Measurements from ENCODE around the gene CARMIL3. TPM values are rescaled to one million over a fixed set of nuclear protein-coding genes. Genes with fewer than 3 reads are reported as not detected.

CARMIL3 gene
- total RNA-seq, 1 experiment from 2014 or later: 0.33 TPM

GRCh38 chr14:24057867-24058259 lies 6.1 kb downstream of the CARMIL3 start:
- no TSS peak for BruUV-seq (replicated peaks)
- no peak for DNase-seq
- Mint-ChIP-seq H3K9me3 (ENCODE audit: low read depth, unreplicated experiment) (no peaks in the 10 kb centered on the region), H3K27me3 (ENCODE audit: unreplicated experiment) (peaks cover 68% of the 10 kb centered on the region), H3K36me3 (ENCODE audit: insufficient read depth, unreplicated experiment) (peaks cover 8% of the 10 kb centered on the region), H3K4me3 (ENCODE audit: low read depth, unreplicated experiment) (no peak overlapping the region), H3K27ac (ENCODE audit: unreplicated experiment) (no peak overlapping the region), H3K4me1 (ENCODE audit: low read depth, unreplicated experiment) (peaks cover 8% of the 10 kb centered on the region)
- TF ChIP-seq, protein P1, sequence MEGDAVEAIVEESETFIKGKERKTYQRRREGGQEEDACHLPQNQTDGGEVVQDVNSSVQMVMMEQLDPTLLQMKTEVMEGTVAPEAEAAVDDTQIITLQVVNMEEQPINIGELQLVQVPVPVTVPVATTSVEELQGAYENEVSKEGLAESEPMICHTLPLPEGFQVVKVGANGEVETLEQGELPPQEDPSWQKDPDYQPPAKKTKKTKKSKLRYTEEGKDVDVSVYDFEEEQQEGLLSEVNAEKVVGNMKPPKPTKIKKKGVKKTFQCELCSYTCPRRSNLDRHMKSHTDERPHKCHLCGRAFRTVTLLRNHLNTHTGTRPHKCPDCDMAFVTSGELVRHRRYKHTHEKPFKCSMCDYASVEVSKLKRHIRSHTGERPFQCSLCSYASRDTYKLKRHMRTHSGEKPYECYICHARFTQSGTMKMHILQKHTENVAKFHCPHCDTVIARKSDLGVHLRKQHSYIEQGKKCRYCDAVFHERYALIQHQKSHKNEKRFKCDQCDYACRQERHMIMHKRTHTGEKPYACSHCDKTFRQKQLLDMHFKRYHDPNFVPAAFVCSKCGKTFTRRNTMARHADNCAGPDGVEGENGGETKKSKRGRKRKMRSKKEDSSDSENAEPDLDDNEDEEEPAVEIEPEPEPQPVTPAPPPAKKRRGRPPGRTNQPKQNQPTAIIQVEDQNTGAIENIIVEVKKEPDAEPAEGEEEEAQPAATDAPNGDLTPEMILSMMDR (IDR thresholded peaks at IDR 0.05; ENCODE audit: unreplicated experiment): no peak
- intact Hi-C loops (cut with micrococcal nuclease; ENCODE audit: unreplicated experiment): loop anchor here (1.0 kb wide), 2 partner anchors 32 to 50 kb away; no protein-coding TSS in a partner anchor
- CTCF ChIA-PET: interaction anchor here (0.9 to 4.0 kb wide), 5 partner anchors 35 to 103 kb away, joined by 3 to 68 read pairs (median 12); partner anchors contain the start of genes DCAF11, IRF9, NRL and PCK2

- Mint-ChIP-seq H3K36me3 (ENCODE audit: insufficient read depth, unreplicated experiment) (peaks cover 5% of the 10 kb centered on the region), H3K27ac (ENCODE audit: unreplicated experiment) (no peak overlapping the region), H3K4me3 (ENCODE audit: low read depth, unreplicated experiment) (no peak overlapping the region), H3K4me1 (ENCODE audit: low read depth, unreplicated experiment) (peaks cover 3% of the 10 kb centered on the region), H3K27me3 (ENCODE audit: unreplicated experiment) (peaks cover 68% of the 10 kb centered on the region), H3K9me3 (ENCODE audit: low read depth, unreplicated experiment) (no peaks in the 10 kb centered on the region)
- TF ChIP-seq, protein P1 (IDR thresholded peaks at IDR 0.05; ENCODE audit: unreplicated experiment): peak; percentile 22
- BruUV-seq (replicated peaks): no TSS peak
- DNase-seq: peak; percentile 41
- intact Hi-C loops (cut with micrococcal nuclease; ENCODE audit: unreplicated experiment): loop anchor here (1.0 kb wide), 2 partner anchors 32 to 50 kb away; no protein-coding TSS in a partner anchor
- CTCF ChIA-PET: interaction anchor here (0.9 to 4.0 kb wide), 5 partner anchors 34 to 103 kb away, joined by 3 to 68 read pairs (median 12); partner anchors contain the start of genes DCAF11, IRF9, NRL and PCK2
These were observed 6.6 kb downstream of the CARMIL3 start for GRCh38 chr14:24058260-24058950.

- Mint-ChIP-seq H3K27ac (ENCODE audit: unreplicated experiment) (peak overlapping the region; percentile 62), H3K4me3 (ENCODE audit: low read depth, unreplicated experiment) (no peak overlapping the region), H3K27me3 (ENCODE audit: unreplicated experiment) (peaks cover 67% of the 10 kb centered on the region), H3K4me1 (ENCODE audit: low read depth, unreplicated experiment) (no peaks in the 10 kb centered on the region), H3K36me3 (ENCODE audit: insufficient read depth, unreplicated experiment) (no peaks in the 10 kb centered on the region), H3K9me3 (ENCODE audit: low read depth, unreplicated experiment) (no peaks in the 10 kb centered on the region)
- TF ChIP-seq, protein P1 (IDR thresholded peaks at IDR 0.05; ENCODE audit: unreplicated experiment): no peak
- CTCF ChIA-PET: interaction anchor here (0.9 to 4.0 kb wide), 5 partner anchors 33 to 102 kb away, joined by 3 to 68 read pairs (median 12); partner anchors contain the start of genes DCAF11, IRF9, NRL and PCK2
- intact Hi-C loops (cut with micrococcal nuclease; ENCODE audit: unreplicated experiment): loop anchor here (1.0 kb wide), 2 partner anchors 31 to 49 kb away; no protein-coding TSS in a partner anchor
- DNase-seq: no peak
- no TSS peak for BruUV-seq (replicated peaks)
These were observed 7.2 kb downstream of the CARMIL3 start for GRCh38 chr14:24058951-24059475.

GRCh38 chr14:24059841-24060388 lies 8.1 kb downstream of the CARMIL3 start:
- TF ChIP-seq, protein P1 (IDR thresholded peaks at IDR 0.05; ENCODE audit: unreplicated experiment): no peak
- intact Hi-C loops (cut with micrococcal nuclease; ENCODE audit: unreplicated experiment): no loop called here

More at GRCh38 chr14:24059841-24060388, 8.1 kb downstream of the CARMIL3 start:
- Mint-ChIP-seq H3K4me1 (ENCODE audit: low read depth, unreplicated experiment) (no peaks in the 10 kb centered on the region), H3K36me3 (ENCODE audit: insufficient read depth, unreplicated experiment) (no peaks in the 10 kb centered on the region), H3K27me3 (ENCODE audit: unreplicated experiment) (peaks cover 67% of the 10 kb centered on the region), H3K27ac (ENCODE audit: unreplicated experiment) (no peak overlapping the region), H3K4me3 (ENCODE audit: low read depth, unreplicated experiment) (no peak overlapping the region), H3K9me3 (ENCODE audit: low read depth, unreplicated experiment) (no peaks in the 10 kb centered on the region)
- no TSS peak for BruUV-seq (replicated peaks)
- CTCF ChIA-PET: no interaction called here
- no peak for DNase-seq

Data from Calu3 (cell line).